ENCODE data around the gene PA2G4.
A peak's percentile ranks its signal among the peaks of the same experiment; 100 is the strongest.

DNA sequence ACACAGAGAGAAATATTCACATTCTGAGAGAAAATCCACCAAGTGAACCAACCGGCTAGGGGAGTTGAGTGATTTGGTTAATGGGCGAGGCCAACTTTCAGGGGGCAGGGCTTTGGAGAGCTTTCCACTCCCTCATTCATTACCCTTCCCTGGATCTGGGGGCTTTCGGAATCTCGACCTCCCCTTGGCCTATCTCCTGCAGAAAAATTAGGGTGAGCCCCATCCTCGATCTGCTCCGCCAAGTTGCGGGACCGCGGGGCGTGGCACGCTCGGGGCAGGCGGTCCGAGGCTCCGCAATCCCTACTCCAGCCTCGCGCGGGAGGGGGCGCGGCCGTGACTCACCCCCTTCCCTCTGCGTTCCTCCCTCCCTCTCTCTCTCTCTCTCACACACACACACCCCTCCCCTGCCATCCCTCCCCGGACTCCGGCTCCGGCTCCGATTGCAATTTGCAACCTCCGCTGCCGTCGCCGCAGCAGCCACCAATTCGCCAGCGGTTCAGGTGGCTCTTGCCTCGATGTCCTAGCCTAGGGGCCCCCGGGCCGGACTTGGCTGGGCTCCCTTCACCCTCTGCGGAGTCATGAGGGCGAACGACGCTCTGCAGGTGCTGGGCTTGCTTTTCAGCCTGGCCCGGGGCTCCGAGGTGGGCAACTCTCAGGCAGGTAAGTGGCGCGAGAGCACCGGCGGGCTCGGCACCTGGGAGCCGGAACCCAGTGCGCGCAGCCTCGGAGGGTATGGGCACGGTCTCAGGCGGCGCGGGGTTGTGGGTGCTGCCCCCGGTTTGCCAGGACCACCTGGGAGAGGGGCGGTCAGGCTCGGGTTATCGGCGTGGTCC, 24.4 kb upstream of the PA2G4 start, which contains the start of gene ERBB3:
- TF ChIP-seq, protein P1, sequence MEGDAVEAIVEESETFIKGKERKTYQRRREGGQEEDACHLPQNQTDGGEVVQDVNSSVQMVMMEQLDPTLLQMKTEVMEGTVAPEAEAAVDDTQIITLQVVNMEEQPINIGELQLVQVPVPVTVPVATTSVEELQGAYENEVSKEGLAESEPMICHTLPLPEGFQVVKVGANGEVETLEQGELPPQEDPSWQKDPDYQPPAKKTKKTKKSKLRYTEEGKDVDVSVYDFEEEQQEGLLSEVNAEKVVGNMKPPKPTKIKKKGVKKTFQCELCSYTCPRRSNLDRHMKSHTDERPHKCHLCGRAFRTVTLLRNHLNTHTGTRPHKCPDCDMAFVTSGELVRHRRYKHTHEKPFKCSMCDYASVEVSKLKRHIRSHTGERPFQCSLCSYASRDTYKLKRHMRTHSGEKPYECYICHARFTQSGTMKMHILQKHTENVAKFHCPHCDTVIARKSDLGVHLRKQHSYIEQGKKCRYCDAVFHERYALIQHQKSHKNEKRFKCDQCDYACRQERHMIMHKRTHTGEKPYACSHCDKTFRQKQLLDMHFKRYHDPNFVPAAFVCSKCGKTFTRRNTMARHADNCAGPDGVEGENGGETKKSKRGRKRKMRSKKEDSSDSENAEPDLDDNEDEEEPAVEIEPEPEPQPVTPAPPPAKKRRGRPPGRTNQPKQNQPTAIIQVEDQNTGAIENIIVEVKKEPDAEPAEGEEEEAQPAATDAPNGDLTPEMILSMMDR (optimal IDR thresholded peaks at IDR 0.05 in 1 of 3, IDR thresholded peaks at IDR 0.05 in 1 of 3, conservative IDR thresholded peaks at IDR 0.05 in 1 of 3; ENCODE audit: extremely low read depth in 1 of 3, insufficient read depth in 2 of 3, low read length in 3 of 3) = peak in 1 of 3 experiments; percentile 28
- no peak for TF ChIP-seq EZH2 (IDR thresholded peaks at IDR 0.05; ENCODE audit: low read length)

Measured in keratinocyte (primary cell).